Mucosa of rectum (tissue), 2 donors: ENCODE measurements around the gene IFNL1.

Experiments
- H3K27ac ChIP-seq, 2 donors: one replicate each; pipeline ENCODE4 v1.7.0; 2013; ENCODE audit warnings: inconsistent platforms in 2 of 2, low read depth in 2 of 2, low read length in 2 of 2
- H3K27me3 ChIP-seq, 2 donors: one replicate each; pipeline ENCODE4 v1.7.0; 2013; ENCODE audit warnings: low read length in 2 of 2; ENCODE audit not compliant: control insufficient read depth in 2 of 2, insufficient read depth in 2 of 2
- H3K36me3 ChIP-seq, 2 donors: one replicate each; pipeline ENCODE4 v1.7.0; 2013; ENCODE audit warnings: low read length in 2 of 2; ENCODE audit not compliant: control insufficient read depth in 2 of 2, insufficient read depth in 2 of 2
- H3K4me1 ChIP-seq, 2 donors: one replicate each; pipeline ENCODE4 v1.7.0; 2013; ENCODE audit warnings: low read length in 2 of 2, mild to moderate bottlenecking in 1 of 2; ENCODE audit not compliant: control insufficient read depth in 2 of 2, insufficient read depth in 2 of 2
- H3K4me3 ChIP-seq, 2 donors: one replicate each; pipeline ENCODE4 v1.7.0; 2013; ENCODE audit warnings: low read length in 2 of 2
- H3K9ac ChIP-seq, 2 donors: one replicate each; pipeline ENCODE4 v1.7.0; 2013; ENCODE audit warnings: low read length in 2 of 2, low read depth in 1 of 2, mild to moderate bottlenecking in 1 of 2
- H3K9me3 ChIP-seq, 2 donors: one replicate each; pipeline ENCODE4 v1.7.0; 2013; ENCODE audit warnings: low read length in 2 of 2; ENCODE audit not compliant: control insufficient read depth in 2 of 2
- donor health status: healthy.
- donor health status: Normal muscosa, but diverticular disease.

IFNL1 gene

DNA sequence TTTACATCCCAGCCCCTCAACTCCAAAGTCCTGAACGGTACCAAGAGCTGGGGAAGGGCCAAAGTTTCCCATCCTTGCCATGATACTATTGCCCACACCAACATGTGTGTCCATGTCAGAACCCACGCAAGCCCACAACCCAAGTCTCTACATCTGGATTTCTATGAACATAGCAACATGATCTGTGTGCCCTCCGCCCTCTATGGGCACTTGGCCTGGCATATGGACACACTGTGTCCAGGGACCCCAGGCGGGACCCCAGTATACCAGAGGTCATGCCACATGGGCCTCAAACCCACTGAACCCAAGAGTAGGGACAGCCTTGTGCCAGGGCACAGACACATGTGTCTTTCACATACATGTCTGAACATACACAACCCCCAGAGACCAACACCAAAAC is 22.5 kb downstream of the IFNL1 start:
- H3K27ac ChIP-seq, result no peak overlapping the region
- no peaks in the 10 kb centered on the region for H3K4me1 ChIP-seq
- H3K27me3 ChIP-seq, result peaks cover 0 to 7% of the 10 kb centered on the region in 2 donors
- H3K9ac ChIP-seq, result no peak overlapping the region
- no peak overlapping the region for H3K4me3 ChIP-seq
- no peaks in the 10 kb centered on the region for H3K9me3 ChIP-seq
- H3K36me3 ChIP-seq, result no peaks in the 10 kb centered on the region

DNA sequence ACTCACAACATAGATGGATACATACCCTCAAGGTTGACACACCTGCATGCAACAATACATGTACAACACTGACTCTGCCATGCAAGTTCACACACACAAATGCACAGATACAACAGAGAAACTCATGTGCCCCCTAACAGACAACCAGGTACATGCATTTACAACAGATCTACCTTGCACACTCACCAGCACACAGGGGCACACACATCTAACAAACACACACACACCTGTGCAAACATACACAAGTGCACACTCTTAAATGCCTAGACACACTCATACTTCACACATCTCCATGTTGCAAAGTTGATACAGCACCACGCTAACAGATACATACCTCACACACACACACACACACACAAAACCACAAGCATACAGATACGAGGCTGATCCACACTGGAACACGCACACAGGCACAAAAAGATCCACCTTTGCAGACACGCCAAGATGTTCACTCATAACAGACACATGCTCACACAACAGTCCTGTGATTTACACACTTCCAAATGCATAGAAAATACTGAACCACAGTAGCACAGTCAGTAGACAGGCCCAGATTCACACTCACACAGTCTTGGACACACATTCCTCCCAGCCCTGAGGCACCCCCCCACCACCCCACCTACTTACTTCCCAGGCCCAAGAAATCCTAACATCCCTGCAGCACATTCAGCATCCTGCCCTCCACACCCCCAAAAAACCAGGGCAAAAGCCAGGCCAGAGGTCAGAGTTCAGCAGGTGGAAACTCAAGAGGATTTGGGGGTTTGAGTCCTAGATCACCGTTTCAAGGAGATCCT is 23.1 kb downstream of the IFNL1 start:
- Histone ChIP-seq H3K4me3 (no peak overlapping the region), H3K27ac (no peak overlapping the region), H3K36me3 (no peaks in the 10 kb centered on the region), H3K27me3 (peaks cover 0 to 7% of the 10 kb centered on the region in 2 donors), H3K9ac (no peak overlapping the region), H3K4me1 (no peaks in the 10 kb centered on the region), H3K9me3 (no peaks in the 10 kb centered on the region)

DNA sequence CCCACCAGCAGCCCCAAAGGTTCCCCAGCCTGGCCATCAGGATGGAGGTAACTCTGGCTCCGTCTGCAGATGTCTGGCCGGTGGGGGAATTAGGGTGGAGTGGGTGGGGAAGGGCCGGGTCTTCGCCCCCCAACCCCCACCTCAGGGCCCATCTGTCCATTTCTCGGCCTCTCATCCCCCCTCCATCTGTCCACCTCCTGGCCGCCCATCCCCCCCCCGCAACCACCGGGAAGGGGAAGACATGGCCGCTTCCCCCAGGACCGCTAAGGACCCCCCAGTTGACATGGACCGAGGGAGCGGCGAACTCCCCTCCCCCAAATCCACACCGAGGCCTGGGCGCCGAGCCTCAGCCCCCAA is 23.7 kb downstream of the IFNL1 start:
- no peak overlapping the region for H3K27ac ChIP-seq

DNA sequence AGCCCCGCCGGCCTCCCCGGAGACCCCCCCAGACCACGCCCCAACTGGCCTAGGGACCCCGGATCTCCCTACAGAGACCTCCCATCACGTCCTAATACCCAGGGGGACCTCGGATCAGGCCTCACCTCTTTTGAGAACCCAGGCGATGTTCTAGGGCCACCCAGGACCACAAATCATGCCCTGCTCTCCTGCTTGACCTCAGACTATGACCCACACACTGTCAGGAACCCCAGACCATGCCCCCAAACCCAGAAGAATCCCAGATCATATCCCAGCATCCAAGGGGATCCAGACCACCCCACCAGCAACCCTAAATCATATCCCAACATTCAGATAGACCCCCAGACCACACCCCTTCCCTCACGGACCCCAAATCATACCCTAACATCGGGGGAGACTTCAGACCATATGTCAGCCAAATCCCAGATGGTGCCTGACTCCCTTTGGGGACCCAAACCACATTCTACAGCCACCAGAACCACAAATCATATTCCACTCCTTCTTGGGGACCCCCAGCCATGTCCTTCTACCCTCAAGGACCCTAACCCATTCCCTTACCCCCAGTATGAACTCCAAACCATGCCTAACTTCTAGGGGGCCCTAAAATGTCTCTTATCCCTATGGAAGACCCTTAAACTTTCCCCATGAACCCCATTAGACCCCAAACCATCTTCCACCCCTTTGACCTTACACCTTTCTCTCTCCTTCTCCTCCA is 25.1 kb downstream of the IFNL1 start:
- Histone ChIP-seq H3K27me3 (peaks cover 0 to 7% of the 10 kb centered on the region in 2 donors), H3K36me3 (no peaks in the 10 kb centered on the region), H3K9ac (no peak overlapping the region), H3K4me3 (peak overlapping the region in 1 of 2 donors; percentile 33), H3K27ac (no peak overlapping the region), H3K9me3 (no peaks in the 10 kb centered on the region), H3K4me1 (no peaks in the 10 kb centered on the region)

More for the DNA sequence above, 23.7 kb downstream of the IFNL1 start:
- Histone ChIP-seq H3K27me3 (peaks cover 0 to 7% of the 10 kb centered on the region in 2 donors), H3K4me3 (peak overlapping the region; percentile 53 to 55), H3K4me1 (no peaks in the 10 kb centered on the region), H3K9me3 (no peaks in the 10 kb centered on the region), H3K36me3 (no peaks in the 10 kb centered on the region), H3K9ac (no peak overlapping the region)

DNA sequence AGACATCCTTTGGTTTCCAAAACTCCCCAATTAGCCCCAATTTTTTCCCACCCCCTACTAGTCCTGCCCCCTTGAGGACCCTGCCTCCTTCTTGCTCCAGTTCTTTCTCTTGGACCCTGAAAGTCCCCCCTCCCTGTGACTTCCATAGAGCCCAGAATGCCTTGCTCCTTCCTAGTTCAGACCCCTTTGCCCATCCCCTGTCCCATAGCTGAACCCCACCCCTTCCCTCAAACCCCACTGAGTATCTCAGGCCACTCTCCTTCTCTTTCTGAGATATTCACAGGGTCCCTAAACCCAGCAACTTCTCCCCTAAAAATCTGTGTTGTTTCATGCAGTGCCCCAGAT is 25.6 kb downstream of the IFNL1 start:
- no peaks in the 10 kb centered on the region for H3K4me1 ChIP-seq
- H3K9ac ChIP-seq, result no peak overlapping the region
- H3K9me3 ChIP-seq, result no peaks in the 10 kb centered on the region
- H3K36me3 ChIP-seq, result no peaks in the 10 kb centered on the region
- no peak overlapping the region for H3K4me3 ChIP-seq
- no peak overlapping the region for H3K27ac ChIP-seq
- H3K27me3 ChIP-seq, result peaks cover 0 to 7% of the 10 kb centered on the region in 2 donors

DNA sequence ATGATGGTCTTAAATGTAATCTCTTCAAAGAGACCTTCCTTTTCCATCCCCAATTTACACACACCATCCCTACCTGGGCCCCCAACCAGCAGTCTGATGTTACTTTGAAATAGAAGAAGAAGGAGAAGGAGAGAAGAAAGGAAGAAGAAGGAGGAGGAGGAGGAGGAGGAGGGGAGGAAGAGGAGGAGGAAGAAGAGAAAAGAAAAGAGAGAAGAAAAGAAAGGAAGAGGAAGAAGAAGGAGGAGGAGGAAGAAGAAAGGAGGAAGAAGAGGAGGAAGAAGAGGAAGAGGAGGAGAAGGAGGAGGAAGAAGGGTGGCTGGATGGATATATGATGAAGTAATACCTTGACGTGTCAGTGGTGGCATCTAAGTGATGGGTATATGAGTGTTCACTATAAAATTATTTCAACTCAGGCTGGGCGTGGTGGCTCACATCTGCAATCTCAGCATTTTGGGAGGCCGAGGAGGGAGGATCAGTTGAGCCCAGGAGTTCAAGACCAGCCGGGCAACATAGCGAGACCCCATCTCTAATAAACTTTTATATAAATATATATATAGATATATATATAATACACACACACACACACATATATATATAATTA is 28.1 kb downstream of the IFNL1 start:
- Histone ChIP-seq H3K27me3 (peaks cover 0 to 3% of the 10 kb centered on the region in 2 donors), H3K27ac (no peak overlapping the region), H3K9ac (no peak overlapping the region), H3K4me3 (no peak overlapping the region), H3K36me3 (peaks cover 0 to 2% of the 10 kb centered on the region in 2 donors), H3K4me1 (peaks cover 0 to 2% of the 10 kb centered on the region in 2 donors), H3K9me3 (no peaks in the 10 kb centered on the region)

DNA sequence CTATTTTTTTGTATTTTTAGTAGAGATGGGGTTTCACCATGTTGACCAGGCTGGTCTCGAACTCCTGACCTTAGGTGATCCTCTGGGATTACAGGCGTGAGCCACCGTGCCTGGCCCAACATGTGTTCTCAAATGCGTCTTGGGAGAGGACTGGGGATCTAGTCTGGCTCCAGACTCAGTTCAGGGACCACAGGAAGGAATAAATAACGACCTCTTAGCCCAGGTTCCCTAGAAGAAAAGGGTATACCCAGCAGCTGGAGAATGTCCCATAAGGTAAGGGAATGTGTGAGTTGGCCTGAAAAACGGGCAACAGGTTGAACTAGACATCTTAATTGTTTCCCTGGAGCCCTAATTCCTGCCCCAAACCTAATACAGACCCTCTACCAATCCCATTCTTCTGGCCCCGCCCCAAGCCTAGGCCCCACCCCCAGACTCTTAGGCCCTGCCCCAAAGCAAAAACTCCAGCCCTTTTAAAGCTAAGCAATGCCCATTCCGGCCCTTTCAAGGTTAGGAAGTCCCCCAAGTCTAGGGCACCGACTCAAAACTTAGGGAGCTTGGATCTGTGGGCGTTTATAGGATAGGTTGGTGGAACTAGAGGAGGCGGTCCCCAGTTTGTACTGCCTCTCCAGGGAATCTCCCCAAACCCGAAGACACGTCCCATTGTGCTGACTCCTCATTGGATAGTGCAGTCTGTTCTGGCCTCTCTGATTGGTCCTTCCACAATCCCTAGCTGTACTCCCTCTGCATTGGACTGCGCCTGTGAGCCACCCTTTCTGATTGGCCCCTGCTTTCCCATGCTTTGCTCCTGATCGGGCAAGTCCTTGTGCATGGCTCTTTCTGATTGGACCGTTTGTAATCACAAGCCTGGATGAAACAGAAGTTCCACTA is 29.8 kb downstream of the IFNL1 start:
- Histone ChIP-seq H3K36me3 (peaks cover 0 to 2% of the 10 kb centered on the region in 2 donors), H3K4me3 (no peak overlapping the region), H3K27me3 (no peaks in the 10 kb centered on the region), H3K4me1 (peaks cover 0 to 2% of the 10 kb centered on the region in 2 donors), H3K9me3 (no peaks in the 10 kb centered on the region), H3K9ac (no peak overlapping the region), H3K27ac (no peak overlapping the region)

DNA sequence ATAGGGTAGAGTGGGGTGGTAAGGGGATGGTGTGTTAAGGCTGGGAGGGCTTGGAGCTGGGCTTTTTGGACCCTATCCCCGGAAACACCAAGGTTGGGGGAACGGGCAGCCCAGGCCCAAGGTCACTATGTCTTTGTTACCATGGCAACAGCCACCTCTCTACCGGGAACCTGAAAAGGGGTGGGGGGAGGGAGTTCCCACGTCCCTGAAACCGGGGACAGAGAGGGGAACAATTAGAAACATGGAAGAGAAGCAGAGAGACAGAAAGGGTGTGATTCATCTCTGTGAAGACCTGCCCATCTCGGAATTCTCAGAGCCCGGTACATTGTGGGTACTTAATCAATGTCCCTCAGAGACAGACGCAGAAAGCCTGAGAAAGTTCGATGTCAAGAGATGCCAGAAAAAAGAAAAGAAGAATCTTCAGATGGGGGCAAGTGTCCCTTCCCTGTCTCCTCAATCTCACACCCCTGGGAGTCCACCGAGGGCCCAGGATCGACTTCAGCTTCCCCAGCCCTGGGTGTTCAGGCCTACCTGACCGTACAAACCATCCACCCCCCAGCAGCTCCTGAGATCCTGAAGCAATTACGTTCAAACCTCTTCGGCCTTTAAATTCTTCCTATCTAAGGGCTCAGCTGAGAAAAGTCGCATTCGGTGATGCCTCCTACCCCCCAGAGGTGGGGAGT is 31.3 kb downstream of the IFNL1 start:
- Histone ChIP-seq H3K9ac (no peak overlapping the region), H3K27ac (no peak overlapping the region), H3K4me3 (no peak overlapping the region), H3K4me1 (peaks cover 0 to 2% of the 10 kb centered on the region in 2 donors), H3K36me3 (peaks cover 0 to 2% of the 10 kb centered on the region in 2 donors), H3K9me3 (no peaks in the 10 kb centered on the region), H3K27me3 (no peaks in the 10 kb centered on the region)

DNA sequence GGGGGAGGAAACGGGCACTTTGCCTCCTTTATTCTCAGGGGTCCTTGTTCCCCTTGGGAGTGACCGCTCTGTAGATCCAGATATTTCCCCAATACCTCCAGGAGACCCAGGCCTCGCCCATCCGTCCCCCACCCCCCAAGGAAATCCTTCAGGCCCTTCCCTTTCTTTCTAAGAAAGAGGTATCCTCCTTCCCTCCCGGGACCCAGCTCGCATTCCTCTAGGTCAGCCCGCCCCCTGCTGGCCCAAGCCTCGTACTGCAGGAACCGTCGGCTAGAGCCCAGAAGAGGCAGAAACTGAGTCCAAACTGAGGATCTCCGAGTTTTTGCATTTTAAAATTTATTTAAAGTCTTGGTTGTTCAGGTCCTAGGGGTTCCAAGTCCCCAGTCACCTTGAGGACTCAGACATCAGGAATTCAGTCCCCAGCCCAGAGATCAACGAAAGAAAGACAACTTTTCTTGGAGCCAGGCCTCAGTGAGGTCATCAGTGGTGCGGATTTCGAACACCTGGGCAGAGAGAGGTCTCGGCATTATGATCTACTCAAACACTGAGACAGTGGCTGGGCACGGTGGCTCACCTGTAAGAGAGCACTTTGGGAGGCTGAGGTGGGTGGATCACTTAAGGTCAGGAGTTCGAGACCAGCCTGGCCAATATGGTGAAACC is 32.0 kb downstream of the IFNL1 start:
- no peaks in the 10 kb centered on the region for H3K9me3 ChIP-seq
- H3K27me3 ChIP-seq, result no peaks in the 10 kb centered on the region
- H3K27ac ChIP-seq, result no peak overlapping the region
- H3K36me3 ChIP-seq, result peaks cover 0 to 2% of the 10 kb centered on the region in 2 donors
- no peak overlapping the region for H3K9ac ChIP-seq
- H3K4me1 ChIP-seq, result peaks cover 0 to 2% of the 10 kb centered on the region in 2 donors
- no peak overlapping the region for H3K4me3 ChIP-seq
